ENCODE measurements around the gene KIF25.
"Not testable (repeated sequence)": the region's sequence is repeated elsewhere in the genome, so short reads cannot be mapped to it uniquely, and the experiment has no call there.

Gene KIF25

GRCh38 chr6:167974640-167975344 is 22.7 kb upstream of the KIF25 start:
- DNase-seq (ENCODE audit: low read depth in 2 of 2) = no peak

- DNase-seq (ENCODE audit: low read depth in 2 of 2) = no peak
Observed at GRCh38 chr6:167975458-167975857, 22.0 kb upstream of the KIF25 start.

DNA sequence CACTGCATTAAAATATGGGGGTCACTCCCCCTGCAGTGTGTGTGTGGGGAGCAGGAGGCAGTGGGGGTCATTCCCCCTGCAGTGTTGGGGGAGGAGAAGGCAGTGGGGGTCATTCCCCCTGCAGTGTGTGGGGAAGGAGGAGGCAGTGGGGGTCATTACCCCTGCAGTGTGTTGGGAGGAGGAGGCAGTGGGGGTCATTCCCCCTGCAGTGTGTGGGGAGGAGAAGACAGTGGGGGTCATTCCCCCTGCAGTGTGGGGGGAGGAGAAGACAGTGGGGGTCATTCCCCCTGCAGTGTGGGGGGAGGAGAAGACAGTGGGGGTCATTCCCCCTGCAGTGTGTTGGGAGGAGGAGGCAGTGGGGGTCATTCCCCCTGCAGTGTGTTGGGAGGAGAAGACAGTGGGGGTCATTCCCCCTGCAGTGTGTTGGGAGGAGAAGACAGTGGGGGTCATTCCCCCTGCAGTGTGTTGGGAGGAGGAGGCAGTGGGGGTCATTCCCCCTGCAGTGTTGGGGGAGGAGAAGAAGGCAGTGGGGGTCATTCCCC is 21.3 kb upstream of the KIF25 start:
- not testable (repeated sequence) for DNase-seq (ENCODE audit: low read depth in 2 of 2)

- no peak for DNase-seq (ENCODE audit: low read depth in 2 of 2)
Observed at GRCh38 chr6:167976708-167977107, 20.8 kb upstream of the KIF25 start.

GRCh38 chr6:167977717-167978467 is 19.6 kb upstream of the KIF25 start:
- no peak for DNase-seq (ENCODE audit: low read depth in 2 of 2)

- no peak for DNase-seq (ENCODE audit: low read depth in 2 of 2)
Observed at GRCh38 chr6:167978607-167979006, 18.9 kb upstream of the KIF25 start.

DNA sequence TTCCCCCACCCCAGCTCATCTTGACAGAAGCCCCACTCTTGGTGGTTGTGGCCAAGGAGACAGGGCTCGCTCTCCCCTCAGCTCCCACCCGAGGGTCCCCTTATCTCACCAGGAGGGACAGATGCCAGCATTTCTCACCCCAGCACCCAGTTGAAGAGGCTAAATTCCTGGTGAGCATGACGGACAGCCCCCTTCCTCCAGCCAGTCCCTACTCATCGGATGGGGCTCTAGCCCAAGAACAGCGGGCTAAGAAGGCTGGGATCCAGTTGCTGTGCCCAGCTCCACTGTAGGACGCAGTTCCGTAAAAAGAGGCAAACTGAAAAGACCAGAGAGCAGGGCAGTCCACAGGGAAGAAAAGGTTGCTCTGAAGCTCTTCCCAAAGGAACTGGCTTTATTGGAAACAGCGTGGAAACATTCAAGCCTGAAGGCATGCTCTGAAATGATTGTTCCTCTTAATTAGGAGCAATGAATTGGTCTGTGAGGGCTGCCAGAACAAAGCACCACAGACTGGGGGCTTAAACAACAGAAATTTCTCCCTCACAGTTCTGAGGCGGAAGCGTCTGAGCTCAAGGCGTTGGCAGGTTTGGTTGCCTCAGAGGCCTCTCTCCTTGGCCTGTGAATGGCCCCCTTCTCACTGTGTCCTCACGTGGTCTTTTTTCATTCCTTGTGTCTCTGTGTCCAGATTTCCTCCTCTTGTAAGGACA is 17.9 kb upstream of the KIF25 start:
- no peak for DNase-seq (ENCODE audit: low read depth in 2 of 2)

GRCh38 chr6:167980911-167981580 is 16.4 kb upstream of the KIF25 start:
- DNase-seq (ENCODE audit: low read depth in 2 of 2) = no peak

- no peak for DNase-seq (ENCODE audit: low read depth in 2 of 2)
Observed at GRCh38 chr6:167981916-167982462, 15.5 kb upstream of the KIF25 start.

DNA sequence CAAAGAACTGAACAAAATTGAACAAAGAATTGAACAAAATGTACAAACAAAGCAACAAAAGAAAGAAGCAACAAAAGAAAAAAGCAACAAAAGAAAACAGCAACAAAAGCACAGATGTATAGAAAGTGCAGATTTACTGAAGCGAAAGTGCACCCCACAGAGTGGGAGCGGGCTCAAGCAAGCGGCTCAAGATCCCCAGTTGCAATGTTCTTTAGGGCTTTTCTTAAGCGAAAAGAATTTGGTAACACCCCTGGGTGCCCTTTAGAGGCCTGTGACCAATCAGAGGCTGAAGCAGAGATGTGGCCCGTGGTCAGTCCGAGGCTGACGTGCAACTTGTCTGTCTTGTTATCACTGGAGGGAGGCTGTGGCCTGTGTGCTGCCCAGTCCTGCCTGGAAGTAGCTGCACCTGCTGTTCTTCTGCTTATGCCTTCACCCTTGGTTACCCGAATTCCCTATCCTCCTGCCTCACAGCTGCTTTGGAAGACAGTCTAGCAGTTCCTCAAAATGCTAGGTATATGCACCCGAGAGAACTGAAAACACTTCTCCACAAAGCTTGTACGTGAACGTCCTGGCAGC is 13.2 kb upstream of the KIF25 start:
- DNase-seq (ENCODE audit: low read depth in 2 of 2) = no peak

- no peak for DNase-seq (ENCODE audit: low read depth in 2 of 2)
Observed at GRCh38 chr6:167984876-167985604, 12.4 kb upstream of the KIF25 start.

- DNase-seq (ENCODE audit: low read depth in 2 of 2) = no peak
Observed at GRCh38 chr6:167985911-167986595, 11.4 kb upstream of the KIF25 start.

DNA sequence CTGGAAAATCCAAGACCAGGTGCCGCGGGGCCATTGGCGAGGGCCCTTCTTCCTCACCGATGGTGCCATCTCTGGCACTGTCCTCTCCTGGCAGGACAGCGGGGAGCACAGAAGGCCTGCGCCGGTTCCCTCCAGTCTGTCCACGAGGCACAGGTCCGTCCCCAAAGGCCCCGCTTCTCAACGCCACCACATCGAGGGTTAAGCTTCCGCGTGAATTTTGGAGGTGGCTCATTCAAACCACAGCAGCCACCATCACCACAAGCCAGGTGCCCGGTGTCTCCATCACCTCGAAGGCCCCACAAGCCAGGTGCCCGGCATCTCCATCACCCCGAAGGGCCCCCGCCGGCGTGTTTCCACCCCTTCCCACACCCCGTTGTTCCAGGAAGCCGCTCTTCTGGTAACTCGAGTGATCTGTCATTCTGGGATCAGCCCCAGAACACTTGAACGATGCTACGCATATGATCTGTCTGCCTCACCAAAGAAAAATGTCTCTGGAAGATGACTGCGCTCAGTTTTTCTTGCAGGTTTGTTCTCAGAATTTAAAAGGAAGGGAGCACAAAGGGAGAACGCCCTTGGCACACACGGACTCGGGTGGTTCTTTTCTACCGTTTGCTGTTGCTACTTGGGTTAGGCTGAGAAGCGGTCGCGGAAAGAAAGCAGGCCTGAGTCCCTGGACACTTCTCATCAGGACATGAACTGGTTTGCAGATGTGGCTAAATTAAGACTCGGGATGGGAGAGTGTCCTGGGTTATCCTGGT is 9.9 kb upstream of the KIF25 start:
- no peak for DNase-seq (ENCODE audit: low read depth in 2 of 2)

DNA sequence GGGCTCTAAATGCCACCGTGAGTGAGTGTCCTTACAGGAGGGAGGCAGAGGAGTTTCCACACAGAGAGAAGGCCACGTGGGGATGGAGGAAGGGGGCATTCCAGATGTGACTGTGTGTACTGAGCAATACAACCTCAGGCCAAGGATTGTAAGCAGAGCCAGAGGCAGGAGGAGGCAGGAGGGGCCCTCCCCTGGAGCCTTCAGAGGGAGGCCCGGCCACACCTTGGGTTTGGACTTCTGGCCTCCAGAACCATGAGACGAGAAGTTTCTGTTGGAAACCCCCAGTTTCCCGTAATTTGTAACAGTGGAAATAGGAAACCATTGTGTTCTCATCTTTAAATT is 9.3 kb upstream of the KIF25 start:
- DNase-seq (ENCODE audit: low read depth in 2 of 2) = no peak

GRCh38 chr6:167988945-167989841 is 8.3 kb upstream of the KIF25 start:
- DNase-seq (ENCODE audit: low read depth in 2 of 2) = no peak

- DNase-seq (ENCODE audit: low read depth in 2 of 2) = no peak
Observed at GRCh38 chr6:167990016-167990945, 7.2 kb upstream of the KIF25 start.

- no peak for DNase-seq (ENCODE audit: low read depth in 2 of 2)
Observed at GRCh38 chr6:167993169-167993568, 4.3 kb upstream of the KIF25 start.

All from stimulated activated CD4-positive, alpha-beta T cell treated with anti-CD3 and anti-CD28 coated beads, Interleukin-12 subunit alpha, Interleukin-12 subunit beta, amount 100 ng/mL, for 24 hours (primary cell).